Thyroid gland (tissue), 4 donors: Measurements from ENCODE around the gene CHCT1. TPM values are rescaled to one million over a fixed set of nuclear protein-coding genes. Genes with fewer than 3 reads are reported as not detected.

Experiments
- DNase-seq, 2 donors: peaks; one replicate each; pipeline ENCODE4 v3.0.0-alpha.2; 2019
- H3K27ac ChIP-seq, 3 donors: fragments of 200-600 bp; sonication (generic); 1 replicate in 2 of 3; 2 replicates in 1 of 3; pipeline ENCODE4 v1.5.1; 2016 to 2019; ENCODE audit warnings: mild to moderate bottlenecking in 1 of 3, moderate library complexity in 1 of 3
- H3K27me3 ChIP-seq: fragments of 200-600 bp; sonication (generic); one replicate; pipeline ENCODE4 v1.5.1; 2019
- H3K36me3 ChIP-seq, 2 donors: fragments of 200-600 bp; sonication (generic); one replicate each; pipeline ENCODE4 v1.5.1; 2016 to 2019
- H3K4me1 ChIP-seq, 2 donors: fragments of 200-600 bp; sonication (generic); one replicate each; pipeline ENCODE4 v1.5.1; 2017 to 2019
- H3K4me3 ChIP-seq, 3 donors: fragments of 200-600 bp; sonication (generic); replicated peaks in 1 of 3; 1 replicate in 2 of 3; 2 replicates in 1 of 3; pipeline ENCODE4 v1.5.1; 2016; ENCODE audit warnings: mild to moderate bottlenecking in 1 of 3
- H3K9me3 ChIP-seq: fragments of 200-600 bp; sonication (generic); one replicate; pipeline ENCODE4 v1.5.1; 2017
- CTCF ChIP-seq, 6 experiments: fragments of 200-600 bp in 3 of 6; fragments of 450-650 bp in 3 of 6; sonication (generic) in 3 of 6; IDR thresholded peaks; one replicate each; pipeline ENCODE4 v1.5.1; 2016 to 2019; ENCODE audit warnings: antibody characterized with exemption in 6 of 6, mild to moderate bottlenecking in 2 of 6, inconsistent platforms in 1 of 6, moderate library complexity in 1 of 6
- POLR2A ChIP-seq, 2 donors: fragments of 450-650 bp; IDR thresholded peaks; one replicate each; pipeline ENCODE4 v1.6.1; 2017; ENCODE audit warnings: antibody characterized with exemption in 2 of 2, mild to moderate bottlenecking in 2 of 2, moderate library complexity in 1 of 2
- WGBS, 2 donors: methylation state at CpG; one replicate each; pipeline ENCODE4 v1.1.5; 2017; 5-methylcytosine and 5-hydroxymethylcytosine counted together
- intact Hi-C: fragments of 100-400 bp; cut with DNase I; formaldehyde crosslinking; loops from one replicate; pipeline ENCODE4 v1.15.1; 2023
- total RNA-seq, 4 donors: library from RNA; depleted of rRNA; stranded (reverse); fragments of >200 nt; gene quantifications; one replicate each; pipeline ENCODE4 v1.2.3, GENCODE V29; 2016

The CHCT1 gene
- total RNA-seq, 4 donors from 2014 or later: not detected

- WGBS, 2 donors: 0 to 2% methylated on average over 35 to 36 of the region's 36 CpGs
These were observed 30.7 kb upstream of the CHCT1 start for GRCh38 chr17:60391471-60392041.

GRCh38 chr17:60392042-60392844 is 30.0 kb upstream of the CHCT1 start, which contains the start of gene USP32:
USP32 (minus strand) TSS chr17:60392133; CDS start chr17:60391939, 194 bp downstream.
- 0 to 1% methylated on average over 41 to 45 of the region's 68 CpGs for WGBS, 2 donors
- Histone ChIP-seq H3K9me3 (no peaks in the 10 kb centered on the region), H3K36me3 (no peaks in the 10 kb centered on the region), H3K27me3 (no peaks in the 10 kb centered on the region), H3K4me3 (peak within 1 kb of the TSS; percentile 67 to 88 (median 83)), H3K27ac (peak within 1 kb of the TSS; percentile 74 to 93 (median 91)), H3K4me1 (peaks cover 13 to 35% of the 10 kb centered on the region in 2 donors)
- DNase-seq: peak; percentile 98 to 99
- peak in 3 of 6 experiments; percentile 21 to 34 (median 33) for TF ChIP-seq CTCF (IDR thresholded peaks at IDR 0.05)
- TF ChIP-seq POLR2A (IDR thresholded peaks at IDR 0.05): peak; percentile 18 to 73
- intact Hi-C loops: loop anchor here (5.0 kb wide), 1 partner anchor 205 kb away; no protein-coding TSS in a partner anchor

More at GRCh38 chr17:60391471-60392041, 30.7 kb upstream of the CHCT1 start:
- Histone ChIP-seq H3K27me3 (no peaks in the 10 kb centered on the region), H3K4me1 (peaks cover 18 to 36% of the 10 kb centered on the region in 2 donors), H3K27ac (peak overlapping the region; percentile 74 to 93 (median 91)), H3K4me3 (peak overlapping the region; percentile 67 to 88 (median 83)), H3K9me3 (no peaks in the 10 kb centered on the region), H3K36me3 (no peaks in the 10 kb centered on the region)
- intact Hi-C loops: loop anchor here (5.0 kb wide), 1 partner anchor 206 kb away; no protein-coding TSS in a partner anchor
- no peak for TF ChIP-seq CTCF (IDR thresholded peaks at IDR 0.05)
- no peak for TF ChIP-seq POLR2A (IDR thresholded peaks at IDR 0.05)
- DNase-seq: no peak

GRCh38 chr17:60392845-60393702 is 29.2 kb upstream of the CHCT1 start:
- intact Hi-C loops: loop anchor here (5.0 kb wide), 1 partner anchor 204 kb away; no protein-coding TSS in a partner anchor

More at GRCh38 chr17:60392845-60393702, 29.2 kb upstream of the CHCT1 start:
- peak overlapping the region; percentile 23 to 67 (median 63) for H3K4me3 ChIP-seq
- H3K27me3 ChIP-seq: no peaks in the 10 kb centered on the region
- no peaks in the 10 kb centered on the region for H3K36me3 ChIP-seq
- TF ChIP-seq CTCF (IDR thresholded peaks at IDR 0.05) (no peak), POLR2A (IDR thresholded peaks at IDR 0.05) (peak in 1 of 2 donors; percentile 4)
- peak; percentile 66 to 69 for DNase-seq
- H3K27ac ChIP-seq: peak overlapping the region; percentile 74 to 93 (median 91)
- H3K9me3 ChIP-seq: no peaks in the 10 kb centered on the region
- H3K4me1 ChIP-seq: peaks cover 8 to 29% of the 10 kb centered on the region in 2 donors
- 19 to 20% methylated on average over 17 of the region's 17 CpGs for WGBS, 2 donors
